Measurements from ENCODE around the gene GALNT6.

DNA sequence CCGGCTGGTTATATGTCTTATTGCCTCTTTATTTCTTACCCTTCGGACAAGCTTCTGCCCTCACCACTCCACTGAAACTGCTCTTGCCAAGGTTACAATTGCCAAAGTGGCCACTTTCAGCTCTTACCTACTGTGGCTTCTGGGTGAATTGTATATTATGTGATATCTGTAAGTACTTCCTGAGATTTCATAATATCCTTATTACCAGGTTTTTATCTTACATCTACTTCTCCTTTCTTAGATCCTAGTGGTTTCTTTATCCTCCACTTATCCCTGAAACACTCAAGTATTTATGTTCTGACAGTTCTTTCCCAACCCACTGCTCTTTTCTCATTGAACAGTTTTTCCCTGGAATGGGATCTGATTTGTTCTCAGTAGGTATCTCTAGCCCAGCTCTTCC lies 55.3 kb downstream of the GALNT6 start:
- no peak for TF ChIP-seq POLR2AphosphoS5 (IDR thresholded peaks at IDR 0.05)
- TF ChIP-seq, protein P1, sequence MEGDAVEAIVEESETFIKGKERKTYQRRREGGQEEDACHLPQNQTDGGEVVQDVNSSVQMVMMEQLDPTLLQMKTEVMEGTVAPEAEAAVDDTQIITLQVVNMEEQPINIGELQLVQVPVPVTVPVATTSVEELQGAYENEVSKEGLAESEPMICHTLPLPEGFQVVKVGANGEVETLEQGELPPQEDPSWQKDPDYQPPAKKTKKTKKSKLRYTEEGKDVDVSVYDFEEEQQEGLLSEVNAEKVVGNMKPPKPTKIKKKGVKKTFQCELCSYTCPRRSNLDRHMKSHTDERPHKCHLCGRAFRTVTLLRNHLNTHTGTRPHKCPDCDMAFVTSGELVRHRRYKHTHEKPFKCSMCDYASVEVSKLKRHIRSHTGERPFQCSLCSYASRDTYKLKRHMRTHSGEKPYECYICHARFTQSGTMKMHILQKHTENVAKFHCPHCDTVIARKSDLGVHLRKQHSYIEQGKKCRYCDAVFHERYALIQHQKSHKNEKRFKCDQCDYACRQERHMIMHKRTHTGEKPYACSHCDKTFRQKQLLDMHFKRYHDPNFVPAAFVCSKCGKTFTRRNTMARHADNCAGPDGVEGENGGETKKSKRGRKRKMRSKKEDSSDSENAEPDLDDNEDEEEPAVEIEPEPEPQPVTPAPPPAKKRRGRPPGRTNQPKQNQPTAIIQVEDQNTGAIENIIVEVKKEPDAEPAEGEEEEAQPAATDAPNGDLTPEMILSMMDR (IDR thresholded peaks at IDR 0.05; ENCODE audit: poor library complexity, severe bottlenecking), result no peak
- TF ChIP-seq EP300 (conservative IDR thresholded peaks at IDR 0.05; ENCODE audit: poor library complexity, severe bottlenecking), result no peak
